D721Med (cell line): Measurements from ENCODE around the gene COL13A1.

Source experiments
- DNase-seq: peaks from one replicate; pipeline ENCODE4 v3.0.0; 2011; ENCODE audit warnings: low spot score; ENCODE audit not compliant: insufficient read length
- FAIRE-seq: peaks from 2 replicates; lab custom pipeline; 2011; peaks lifted over from hg19 to GRCh38; lab: Jason Lieb, UNC
- CTCF ChIP-seq: IDR thresholded peaks from 2 replicates; pipeline ENCODE4 v1.5.1; 2012; ENCODE audit warnings: mild to moderate bottlenecking, control low read depth; ENCODE audit not compliant: insufficient read depth; ENCODE audit errors: missing control alignments

Gene COL13A1

GRCh38 chr10:69972981-69973397, 171.3 kb downstream of the COL13A1 start:
- DNase-seq = no peak
- no peak for FAIRE-seq
- TF ChIP-seq CTCF = no peak

- FAIRE-seq = no peak
- DNase-seq = no peak
- TF ChIP-seq CTCF = no peak
These were observed 172.0 kb downstream of the COL13A1 start for GRCh38 chr10:69973678-69974077.

- no peak for DNase-seq
- FAIRE-seq = no peak
- no peak for TF ChIP-seq CTCF
These were observed 172.9 kb downstream of the COL13A1 start for GRCh38 chr10:69974551-69975155.

GRCh38 chr10:69976795-69977546, 175.3 kb downstream of the COL13A1 start:
- FAIRE-seq (no peak), DNase-seq (no peak)
- no peak for TF ChIP-seq CTCF

- DNase-seq = no peak
- no peak for TF ChIP-seq CTCF
- FAIRE-seq = no peak
These were observed 177.5 kb downstream of the COL13A1 start for GRCh38 chr10:69979174-69979573.

GRCh38 chr10:69980672-69981071, 179.0 kb downstream of the COL13A1 start:
- no peak for TF ChIP-seq CTCF
- DNase-seq (no peak), FAIRE-seq (no peak)

- DNase-seq (no peak), FAIRE-seq (no peak)
- TF ChIP-seq CTCF = no peak
These were observed 186.4 kb downstream of the COL13A1 start for GRCh38 chr10:69988094-69988493.
